Kidney epithelial cell (primary cell): ENCODE results near the gene TARP.
A peak's percentile ranks its signal among the peaks of the same experiment; 100 is the strongest.

Source experiments
- DNase-seq: peaks from one replicate; pipeline ENCODE4 v3.0.0-alpha.2; 2010; ENCODE audit warnings: low read depth
- H3K27me3 ChIP-seq: 2 replicates; pipeline ENCODE4 v1.6.0; 2011; ENCODE audit warnings: low read length; ENCODE audit not compliant: control insufficient read depth, insufficient read depth
- H3K36me3 ChIP-seq: 2 replicates; pipeline ENCODE4 v1.5.1; 2011; ENCODE audit warnings: low read length; ENCODE audit not compliant: control insufficient read depth, insufficient read depth
- H3K4me3 ChIP-seq: 2 replicates; pipeline ENCODE4 v1.5.1; 2011; ENCODE audit warnings: low read depth, mild to moderate bottlenecking, control low read depth, low read length
- CTCF ChIP-seq: IDR thresholded peaks from 2 replicates; pipeline ENCODE4 v1.5.1; 2011; ENCODE audit warnings: mild to moderate bottlenecking, moderate library complexity, low read length, control low read depth, inconsistent platforms; ENCODE audit not compliant: insufficient read depth, poor library complexity, severe bottlenecking

Gene TARP

GRCh38 chr7:38222481-38223096 lies 50.8 kb downstream of the TARP start:
- peak; percentile 69 for TF ChIP-seq CTCF
- Histone ChIP-seq H3K27me3 (no peaks in the 10 kb centered on the region), H3K36me3 (peaks cover 2% of the 10 kb centered on the region), H3K4me3 (no peak overlapping the region)
- no peak for DNase-seq

DNA sequence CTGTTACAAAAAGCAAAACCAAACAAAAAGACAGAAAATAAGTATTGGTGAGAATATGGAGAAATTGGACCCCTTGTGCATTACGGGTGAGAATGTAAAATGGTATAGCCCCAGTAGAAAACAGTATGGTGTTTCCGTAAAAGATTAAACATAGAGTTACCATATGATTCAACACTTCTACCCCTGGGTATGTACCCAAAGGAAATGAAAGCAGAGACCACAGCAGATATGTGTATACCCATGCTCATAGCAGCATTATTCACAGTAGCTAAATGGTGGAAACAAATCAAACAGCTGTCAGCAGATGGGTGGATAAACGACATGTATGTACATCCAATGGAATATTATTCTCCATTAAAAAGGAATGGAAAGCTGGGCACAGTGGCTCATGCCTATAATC lies 53.0 kb downstream of the TARP start:
- DNase-seq = no peak
- Histone ChIP-seq H3K4me3 (no peak overlapping the region), H3K36me3 (peaks cover 2% of the 10 kb centered on the region), H3K27me3 (no peaks in the 10 kb centered on the region)
- TF ChIP-seq CTCF = no peak

DNA sequence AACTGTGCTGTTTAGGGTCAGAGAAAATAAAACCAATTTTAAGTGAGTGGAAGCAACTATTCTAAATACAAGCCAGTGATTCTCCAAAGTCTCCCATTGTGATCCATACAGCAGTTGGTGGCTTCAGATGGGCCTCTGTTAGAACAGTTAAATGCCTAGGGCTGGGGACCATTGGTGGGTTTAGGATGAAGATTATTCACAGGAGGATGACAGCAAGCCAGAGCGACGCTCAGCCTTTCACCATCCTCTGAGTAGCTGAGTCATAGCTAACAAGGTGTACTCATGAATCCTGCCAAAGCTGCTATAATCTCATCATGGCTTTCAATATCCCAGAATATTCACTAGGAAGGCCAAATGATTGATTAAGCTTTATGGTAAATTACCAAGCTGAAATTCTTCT lies 55.8 kb downstream of the TARP start:
- Histone ChIP-seq H3K36me3 (peaks cover 2% of the 10 kb centered on the region), H3K27me3 (no peaks in the 10 kb centered on the region), H3K4me3 (no peak overlapping the region)
- TF ChIP-seq CTCF = no peak
- DNase-seq = no peak

GRCh38 chr7:38215735-38216670 lies 57.4 kb downstream of the TARP start:
- H3K4me3 ChIP-seq = no peak overlapping the region
- DNase-seq = no peak
- H3K36me3 ChIP-seq = peaks cover 4% of the 10 kb centered on the region
- TF ChIP-seq CTCF = peak; percentile 99
- H3K27me3 ChIP-seq = no peaks in the 10 kb centered on the region

DNA sequence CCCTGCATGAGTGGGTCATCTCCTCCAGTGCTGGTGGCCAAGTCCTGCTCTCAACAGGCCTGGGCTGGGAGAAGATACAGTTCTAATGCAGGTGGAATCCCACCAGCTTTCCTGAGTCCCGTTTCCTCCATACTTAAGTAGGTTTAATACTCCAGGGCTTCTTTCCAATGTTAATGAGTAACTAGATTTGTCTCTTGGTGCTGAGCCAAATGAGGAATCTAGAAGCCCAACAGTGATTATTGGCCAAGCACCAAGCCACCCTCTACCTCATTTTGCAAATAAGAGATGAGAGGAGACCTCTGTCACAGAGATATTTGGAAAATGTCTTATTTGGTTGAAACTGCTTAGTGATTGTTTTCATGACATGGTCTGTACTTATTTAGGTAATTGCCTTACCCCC lies 58.3 kb downstream of the TARP start:
- no peak for DNase-seq
- no peak for TF ChIP-seq CTCF
- H3K27me3 ChIP-seq = no peaks in the 10 kb centered on the region

More for the DNA sequence above, 58.3 kb downstream of the TARP start:
- peaks cover 4% of the 10 kb centered on the region for H3K36me3 ChIP-seq
- H3K4me3 ChIP-seq = no peak overlapping the region
